Measurements from ENCODE around the gene MLLT3.
"Not testable (repeated sequence)": the region's sequence is repeated elsewhere in the genome, so short reads cannot be mapped to it uniquely, and the experiment has no call there.

MLLT3 gene

DNA sequence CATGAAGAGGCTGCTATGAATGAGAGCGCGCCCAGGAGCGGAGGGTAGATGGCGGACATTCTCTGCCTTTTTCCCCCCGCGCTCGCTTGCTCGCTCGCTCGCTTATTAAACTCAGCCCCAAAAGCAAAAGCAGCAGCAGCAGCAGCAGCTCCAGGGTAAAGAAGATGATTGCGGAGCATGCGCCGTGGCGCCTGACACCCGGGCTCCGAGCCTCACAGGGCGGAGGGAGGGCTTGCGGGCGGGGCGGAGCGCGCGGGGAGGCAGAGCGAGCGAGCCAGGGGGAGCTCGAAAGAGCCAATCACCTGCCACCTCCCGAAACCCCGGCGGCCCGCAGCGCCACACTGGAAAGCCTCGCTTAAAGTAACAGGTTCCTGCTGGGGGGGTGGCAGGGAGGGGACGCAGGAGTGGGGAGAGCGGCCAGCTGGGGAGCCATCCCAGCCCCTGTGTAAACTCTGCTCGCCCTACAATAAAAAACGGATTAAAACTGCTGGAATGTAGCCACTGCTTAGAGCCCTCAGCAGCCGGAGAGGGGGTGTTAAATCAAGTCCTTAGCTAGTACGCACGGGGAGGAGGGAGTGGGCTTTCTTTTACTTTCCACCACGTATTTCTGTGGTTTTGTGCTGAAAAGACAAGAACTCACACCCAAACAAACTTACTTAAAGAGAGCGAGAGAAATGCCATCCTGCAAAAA, at the start of gene MLLT3:
Gene MLLT3 (minus strand): TSS at position 170 of the 691 bp plus-strand sequence.
- FAIRE-seq, result no peak

DNA sequence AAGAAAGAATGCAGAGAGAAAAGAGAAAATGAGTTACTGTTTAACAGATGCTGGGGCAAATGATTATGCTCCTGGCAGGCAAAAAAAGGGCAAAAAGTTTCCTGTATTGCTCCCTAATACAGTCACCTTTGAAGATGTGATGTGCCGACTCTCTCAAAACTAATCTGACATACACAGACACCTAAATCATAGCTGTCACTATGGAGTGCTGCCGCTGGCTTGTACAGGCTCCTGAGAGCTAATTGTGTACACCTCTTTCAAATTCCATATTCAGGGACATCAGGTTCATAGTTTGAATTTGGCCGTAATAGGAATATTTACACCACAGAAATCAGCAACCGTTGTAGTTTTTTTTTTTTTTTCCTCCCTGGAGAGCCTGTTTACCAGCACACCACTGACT, 49.3 kb upstream of the MLLT3 start:
- FAIRE-seq, result no peak

DNA sequence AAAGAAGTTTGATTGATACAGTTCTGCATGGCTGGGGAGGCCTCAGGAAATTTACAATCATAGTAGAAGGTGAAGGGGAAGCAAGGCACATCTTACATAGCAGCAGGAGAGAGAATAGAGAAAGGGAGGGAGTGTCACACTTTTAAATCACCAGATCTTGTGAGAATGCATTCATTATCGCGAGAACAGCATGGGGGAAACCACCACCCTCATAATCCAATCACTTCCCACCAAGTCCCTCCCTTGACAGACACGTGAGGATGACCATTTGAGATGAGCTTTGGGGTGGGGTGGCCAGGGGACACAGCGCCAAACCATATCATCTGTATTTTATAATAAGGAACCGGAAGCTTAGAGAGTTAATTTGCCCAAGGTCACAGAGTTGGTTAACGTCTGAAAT, 48.1 kb upstream of the MLLT3 start:
- no peak for FAIRE-seq

DNA sequence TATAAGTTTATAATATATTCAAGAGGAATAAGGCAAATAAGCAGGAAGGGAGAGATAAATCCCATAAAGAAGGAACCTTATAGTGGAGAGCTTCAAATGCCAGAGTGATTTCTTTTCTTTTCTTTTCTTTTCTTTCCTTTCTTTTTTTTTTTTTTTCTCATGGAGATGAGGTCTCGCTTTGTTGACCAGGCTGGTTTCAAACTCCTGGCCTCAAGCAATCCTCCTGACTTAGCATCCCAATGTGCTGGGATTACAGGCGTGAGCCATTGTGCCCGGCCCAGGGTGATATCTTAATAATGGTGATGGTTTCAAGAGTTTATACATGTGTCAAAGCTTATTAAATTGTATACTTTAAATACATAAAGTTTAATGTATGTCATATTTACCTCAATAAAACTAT, 42.2 kb upstream of the MLLT3 start:
- no peak for FAIRE-seq

DNA sequence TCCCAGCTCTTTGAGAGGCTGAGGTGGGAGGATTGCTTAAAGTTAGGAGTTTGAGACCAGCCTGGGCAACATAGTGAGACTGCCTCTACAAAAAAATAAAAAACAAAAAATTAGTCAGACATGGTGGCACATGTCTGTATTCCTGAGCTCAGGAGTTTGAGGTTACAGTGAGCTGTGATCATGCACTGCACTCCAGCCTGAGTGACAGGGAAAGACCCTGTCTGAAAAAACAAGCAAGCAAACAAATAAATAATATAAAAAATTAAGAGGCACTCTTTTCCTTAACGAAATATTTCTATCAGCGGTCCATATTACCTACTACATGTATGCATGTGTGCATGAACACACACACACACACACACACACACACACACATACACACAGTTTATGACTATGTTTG, 40.8 kb upstream of the MLLT3 start:
- FAIRE-seq, result no peak

DNA sequence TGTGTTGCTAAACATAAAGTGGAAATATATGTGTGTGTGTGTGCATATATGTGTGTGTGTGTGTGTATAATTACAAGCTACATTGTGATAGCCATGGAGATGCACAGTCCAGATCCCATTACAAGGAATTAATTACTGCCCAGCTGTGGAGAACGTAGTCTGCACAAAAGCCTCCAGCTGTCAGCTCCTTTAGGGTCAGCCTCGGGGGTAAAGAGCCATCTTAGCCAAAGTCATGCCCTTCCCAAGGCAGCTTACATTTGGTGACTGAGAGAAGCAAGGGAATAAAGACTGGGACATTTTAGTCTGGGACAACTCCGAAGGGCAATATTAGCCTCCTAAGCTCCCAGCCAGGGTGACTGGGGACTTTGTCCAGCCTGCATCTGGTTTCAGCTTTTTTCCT, 39.9 kb upstream of the MLLT3 start:
- no peak for FAIRE-seq

DNA sequence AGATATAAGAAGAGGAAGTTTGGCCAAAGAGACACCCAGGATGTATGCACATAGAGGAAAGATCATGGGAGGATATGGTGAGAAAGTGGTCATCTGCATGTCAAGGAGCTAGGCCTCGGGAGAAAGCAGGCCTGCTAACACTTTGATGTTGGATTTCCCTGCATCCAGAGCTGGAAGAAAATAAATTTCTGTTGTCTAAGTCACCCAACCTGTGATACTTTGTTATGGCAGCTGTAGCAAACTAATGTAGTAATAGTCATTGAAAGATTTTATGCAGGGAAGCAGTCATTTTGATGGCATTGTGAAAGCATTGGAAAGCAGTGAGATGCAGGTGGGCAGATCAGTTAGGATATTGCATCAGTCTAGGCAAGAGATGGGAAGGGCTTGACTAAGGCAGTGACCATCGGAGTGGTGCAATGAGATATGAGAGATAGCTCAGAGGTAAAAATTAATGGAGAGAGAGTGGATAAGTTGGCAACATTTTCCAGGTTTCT, 37.2 kb upstream of the MLLT3 start:
- no peak for FAIRE-seq

DNA sequence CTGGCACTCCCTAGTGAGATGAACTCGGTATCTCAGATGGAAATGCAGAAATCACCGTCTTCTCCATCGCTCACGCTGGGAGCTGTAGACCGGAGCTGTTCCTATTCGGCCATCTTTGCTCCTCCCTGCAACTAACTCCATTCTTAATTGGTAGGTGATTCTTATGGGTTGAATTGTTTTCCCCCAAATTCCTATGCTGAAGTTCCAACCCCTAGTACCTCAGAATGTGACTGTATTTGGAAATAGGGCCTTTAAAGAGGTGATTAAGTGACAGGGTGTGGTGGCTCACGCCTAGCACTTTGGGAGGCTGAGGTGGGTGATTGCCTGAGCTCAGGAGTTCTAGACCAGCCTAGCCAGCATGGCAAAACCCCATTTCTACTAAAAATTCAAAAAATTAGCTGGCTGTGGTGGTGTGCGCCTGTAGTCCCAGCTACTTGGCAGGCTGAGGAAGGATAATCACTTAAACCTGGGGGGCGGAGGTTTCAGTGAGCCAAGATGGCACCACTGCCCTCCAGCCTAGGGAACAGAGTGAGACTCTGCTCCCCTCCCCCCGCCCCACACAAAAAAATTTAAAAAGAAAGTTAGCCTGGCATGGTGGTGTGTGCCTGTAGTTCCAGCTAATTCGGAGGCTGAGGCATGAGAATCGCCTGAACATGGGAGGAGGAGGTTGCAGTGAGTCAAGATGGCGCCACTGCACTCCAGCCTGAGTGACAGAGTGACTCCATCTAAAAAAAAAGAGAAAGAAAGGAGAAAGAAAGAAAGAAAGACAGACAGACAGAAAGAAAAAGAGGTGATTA, 36.6 kb upstream of the MLLT3 start:
- FAIRE-seq, result no peak

DNA sequence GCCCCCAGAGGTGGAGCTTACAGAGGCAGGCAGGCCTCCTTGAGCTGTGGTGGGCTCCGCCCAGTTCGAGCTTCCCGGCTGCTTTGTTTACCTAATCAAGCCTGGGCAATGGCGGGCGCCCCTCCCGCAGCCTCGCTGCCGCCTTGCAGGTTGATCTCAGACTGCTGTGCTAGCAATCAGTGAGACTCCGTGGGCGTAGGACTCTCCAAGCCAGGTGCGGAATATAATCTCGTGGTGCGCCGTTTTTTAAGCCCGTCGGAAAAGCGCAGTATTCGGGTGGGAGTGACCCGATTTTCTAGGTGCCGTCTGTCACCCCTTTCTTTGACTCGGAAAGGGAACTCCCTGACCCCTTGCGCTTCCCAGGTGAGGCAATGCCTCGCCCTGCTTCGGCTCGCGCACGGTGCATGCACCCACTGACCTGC, 36.0 kb upstream of the MLLT3 start:
- not testable (repeated sequence) for FAIRE-seq

DNA sequence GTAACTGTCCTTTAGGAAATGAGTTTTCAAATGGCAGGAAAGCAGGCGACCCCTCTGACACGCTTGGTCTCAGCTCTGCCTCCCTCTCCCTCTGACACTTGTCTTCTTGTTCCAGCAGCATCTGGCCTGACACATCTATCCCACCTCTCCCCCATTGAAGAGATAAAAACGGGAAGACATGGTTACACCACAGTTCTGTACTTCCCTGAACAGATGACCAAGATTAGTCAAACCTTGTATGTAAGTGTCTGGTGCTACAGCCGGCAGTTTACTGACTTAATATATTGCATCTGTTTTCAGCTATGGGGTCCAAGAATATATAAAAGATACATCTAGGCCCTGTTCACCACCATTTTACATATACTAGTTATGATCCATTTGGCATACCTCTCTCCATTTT, 29.6 kb upstream of the MLLT3 start:
- FAIRE-seq, result no peak

DNA sequence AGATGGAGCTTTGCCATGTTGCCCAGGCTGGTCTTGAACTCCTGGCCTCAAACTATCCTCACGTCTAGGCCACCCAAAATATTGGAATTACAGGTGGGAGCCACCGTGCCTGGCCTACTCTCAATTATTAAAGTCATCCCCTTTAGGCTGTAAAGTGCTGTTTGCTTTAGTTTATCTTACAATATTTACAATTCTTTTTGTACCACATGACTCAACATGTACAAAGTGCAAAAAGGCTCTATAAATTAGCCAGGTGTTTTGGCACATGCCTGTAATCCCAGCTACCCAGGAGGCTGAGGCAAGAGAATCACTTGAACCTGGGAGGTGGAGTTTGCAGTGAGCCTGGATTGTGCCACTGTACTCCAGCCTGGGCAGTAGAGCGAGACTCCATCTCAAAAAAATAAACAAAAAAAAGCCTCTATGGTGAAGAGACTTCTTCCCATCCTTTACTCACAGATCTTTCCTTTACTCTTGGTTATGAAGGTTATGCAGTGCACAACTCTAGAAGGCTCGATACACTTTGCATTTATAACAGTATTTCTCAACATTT, 28.5 kb upstream of the MLLT3 start:
- FAIRE-seq, result no peak

DNA sequence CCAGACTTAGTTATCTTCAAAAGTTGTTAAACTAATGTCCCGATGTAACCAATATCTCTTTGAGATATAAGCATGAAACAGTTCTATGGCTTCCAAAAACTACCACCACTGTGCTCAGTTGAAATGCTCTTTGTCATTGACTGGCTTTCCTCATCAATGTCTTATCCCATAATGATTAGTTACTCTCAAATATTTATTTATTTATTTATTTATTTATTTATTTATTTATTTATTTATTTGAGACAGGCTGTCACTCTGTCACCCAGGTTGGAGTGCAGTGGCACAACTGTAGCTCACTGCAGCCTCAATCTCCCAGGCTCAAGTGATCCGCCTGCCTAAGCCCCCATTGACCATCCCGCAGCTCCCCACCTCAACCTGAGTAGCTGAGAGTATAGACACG, 28.0 kb upstream of the MLLT3 start:
- no peak for FAIRE-seq

DNA sequence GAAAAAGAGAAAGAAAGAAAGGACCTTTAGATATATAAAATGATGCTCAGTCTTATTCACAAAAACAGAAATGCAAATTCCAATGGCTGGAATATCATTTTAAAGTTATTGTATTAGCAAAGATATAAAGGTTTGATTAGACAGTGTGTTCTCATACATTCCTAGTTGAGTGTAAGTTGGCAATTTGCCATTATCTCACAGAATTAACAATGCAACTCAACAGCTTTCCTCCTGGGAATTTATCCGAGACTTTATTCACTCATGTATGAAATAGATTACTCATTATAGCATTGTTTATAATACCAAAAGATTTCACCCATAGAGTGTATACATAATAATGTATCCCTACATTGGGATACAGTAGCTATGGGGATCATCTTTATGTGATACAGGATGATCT, 27.1 kb upstream of the MLLT3 start:
- FAIRE-seq, result no peak

DNA sequence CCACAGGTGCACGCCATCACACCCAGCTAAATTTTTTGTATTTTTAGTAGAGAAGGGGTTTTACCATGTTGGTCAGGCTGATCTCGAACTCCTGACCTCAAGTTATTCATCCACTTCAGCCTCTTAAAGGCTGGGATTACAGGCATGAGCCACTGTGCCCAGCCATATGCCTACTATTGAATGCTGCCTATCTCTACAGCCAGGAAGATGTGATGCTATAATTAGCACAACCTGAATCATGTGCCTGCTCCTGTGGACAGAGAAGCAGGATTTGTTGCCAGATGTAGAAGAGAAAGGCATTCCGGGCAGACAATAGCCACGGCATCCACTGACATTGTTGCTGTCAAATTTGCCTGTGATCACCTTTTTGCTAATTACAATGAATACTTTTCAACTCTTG, 24.4 kb upstream of the MLLT3 start:
- no peak for FAIRE-seq

DNA sequence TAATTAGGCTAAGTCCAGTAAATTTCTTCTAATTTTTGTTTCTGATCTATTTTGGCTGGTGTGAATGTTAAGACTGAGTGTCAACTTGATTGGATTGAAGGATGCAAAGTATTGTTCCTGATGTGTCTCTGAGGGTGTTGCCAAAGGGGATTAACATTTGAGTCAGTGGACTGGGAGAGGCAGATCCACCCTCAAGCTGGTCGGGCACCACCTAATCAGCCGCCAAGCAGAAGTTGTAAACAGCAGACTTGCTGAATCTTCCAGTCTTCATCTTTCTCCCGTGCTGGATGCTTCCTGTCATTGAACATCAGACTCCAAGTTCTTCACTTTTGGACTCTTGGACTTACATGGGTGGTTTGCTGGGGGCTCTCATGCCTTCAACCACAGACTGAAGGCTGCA, 21.4 kb upstream of the MLLT3 start:
- no peak for FAIRE-seq

DNA sequence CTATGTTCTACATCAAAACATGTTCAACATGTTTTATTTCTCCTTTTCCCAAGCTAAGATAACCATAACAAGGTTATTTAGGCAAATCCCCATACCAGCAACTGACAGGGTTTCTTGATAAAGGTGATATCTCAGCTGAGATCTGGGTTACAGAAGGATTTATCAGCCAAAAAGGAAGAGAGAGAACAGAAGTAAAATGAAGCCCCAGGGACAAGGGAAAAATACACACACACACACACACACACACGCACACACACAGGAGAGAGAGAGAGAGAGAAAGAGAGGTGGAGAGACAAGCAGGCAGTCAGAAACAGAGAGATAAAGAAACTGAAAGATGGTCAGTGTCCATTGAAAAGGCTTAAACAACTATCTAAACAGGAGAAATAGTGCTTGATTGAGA, 19.7 kb upstream of the MLLT3 start:
- no peak for FAIRE-seq

DNA sequence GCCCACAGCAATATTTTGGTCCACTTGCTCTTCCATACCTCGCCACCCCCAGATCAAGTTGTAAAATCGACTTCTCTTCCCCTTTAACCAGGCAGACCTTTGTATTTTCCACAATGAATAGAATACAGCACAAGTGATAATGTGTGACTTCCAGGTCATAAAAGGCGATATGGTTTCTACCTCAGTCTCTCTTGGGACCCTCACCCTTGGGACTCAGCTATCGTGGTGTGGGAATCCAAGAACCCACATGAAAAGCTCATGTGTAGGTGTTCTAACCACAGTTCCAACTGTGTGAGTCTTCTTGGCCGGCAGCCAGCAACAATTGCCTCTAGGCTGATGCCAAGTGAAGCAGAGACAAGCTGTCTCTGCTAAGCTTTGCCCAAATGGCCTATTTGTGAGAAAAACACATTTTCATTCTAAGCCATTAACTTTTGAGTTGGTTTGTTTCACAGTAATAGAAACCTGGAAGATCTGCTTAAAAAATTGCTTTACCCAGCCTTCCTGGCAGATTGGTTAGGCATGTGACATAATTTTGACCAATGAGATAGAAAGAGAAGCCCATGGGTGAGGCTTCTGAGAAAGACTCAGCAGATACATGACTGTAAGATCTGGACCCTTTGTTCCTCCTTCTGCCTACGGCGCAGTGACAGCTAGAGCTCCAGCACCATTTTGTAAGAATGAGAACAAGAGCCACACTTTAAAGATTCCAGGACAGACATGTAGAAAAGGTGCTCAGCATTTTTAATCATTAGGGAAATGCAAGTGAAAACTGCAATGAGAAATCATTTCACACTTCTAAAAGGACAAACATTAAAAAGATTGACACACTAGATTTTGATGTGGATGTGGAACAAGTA, 18.3 kb upstream of the MLLT3 start:
- no peak for FAIRE-seq

DNA sequence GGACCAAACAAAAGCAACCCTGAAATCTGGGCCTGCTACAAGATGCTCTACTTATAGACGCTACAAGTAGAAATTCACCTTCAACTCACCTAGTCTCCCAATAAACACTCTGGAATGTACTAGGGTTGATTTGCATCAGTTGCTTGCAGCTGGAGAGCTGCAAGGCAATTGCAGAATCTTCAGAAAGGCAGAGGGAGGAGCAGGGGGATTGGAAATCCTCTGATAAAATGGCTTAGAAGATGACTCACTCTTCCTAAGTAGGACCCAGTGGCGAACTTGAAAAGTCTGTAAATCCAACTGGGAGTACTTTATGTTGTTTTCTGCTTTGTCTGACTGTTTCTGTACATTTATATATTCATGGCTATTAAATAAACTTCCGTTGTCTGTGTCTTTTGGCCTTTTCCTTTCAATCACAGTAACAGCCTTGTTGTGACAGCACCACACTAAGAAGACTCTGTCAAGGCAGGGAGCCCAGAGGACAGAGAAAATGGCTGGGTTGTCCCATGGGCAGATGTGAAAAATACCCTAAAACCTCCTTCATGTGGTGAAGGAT, 14.7 kb upstream of the MLLT3 start:
- FAIRE-seq, result no peak

DNA sequence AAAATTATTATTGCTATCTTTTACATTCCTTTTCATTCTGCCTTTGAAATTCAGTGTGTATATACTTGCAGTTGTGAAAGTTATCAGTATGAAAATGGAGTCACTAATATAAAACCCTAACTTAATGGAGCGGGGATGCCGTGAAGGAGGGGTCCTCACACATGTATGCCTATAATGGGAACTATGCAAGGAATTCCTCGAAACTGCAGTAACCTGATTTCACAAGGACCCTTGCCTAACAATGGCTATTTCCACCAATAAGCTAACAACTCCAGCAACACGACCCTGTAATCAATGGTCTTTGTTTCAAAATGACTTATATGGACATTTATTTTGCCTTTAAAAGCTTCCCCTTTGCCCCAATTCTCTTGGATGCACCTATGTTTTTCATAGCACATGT, 12.6 kb upstream of the MLLT3 start:
- FAIRE-seq, result no peak

DNA sequence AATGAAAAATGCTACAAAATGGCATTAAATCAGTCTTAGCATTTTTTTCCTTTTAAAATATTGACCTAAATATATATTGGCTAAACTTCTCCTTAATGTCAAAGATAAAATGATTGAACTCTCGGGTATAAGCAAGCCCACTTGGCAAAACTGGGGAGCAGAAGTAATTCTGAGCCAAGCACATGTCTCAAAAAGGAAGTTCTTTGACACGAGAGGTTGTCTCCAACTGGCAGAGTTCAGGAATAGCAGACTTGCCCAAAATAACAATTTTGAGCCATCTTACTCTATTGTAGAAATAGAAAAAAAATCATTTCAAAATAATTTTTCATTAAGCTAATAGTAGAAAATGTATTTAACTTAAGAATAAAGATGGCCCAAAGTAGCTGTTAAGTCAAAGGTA, 10.4 kb upstream of the MLLT3 start:
- no peak for FAIRE-seq

DNA sequence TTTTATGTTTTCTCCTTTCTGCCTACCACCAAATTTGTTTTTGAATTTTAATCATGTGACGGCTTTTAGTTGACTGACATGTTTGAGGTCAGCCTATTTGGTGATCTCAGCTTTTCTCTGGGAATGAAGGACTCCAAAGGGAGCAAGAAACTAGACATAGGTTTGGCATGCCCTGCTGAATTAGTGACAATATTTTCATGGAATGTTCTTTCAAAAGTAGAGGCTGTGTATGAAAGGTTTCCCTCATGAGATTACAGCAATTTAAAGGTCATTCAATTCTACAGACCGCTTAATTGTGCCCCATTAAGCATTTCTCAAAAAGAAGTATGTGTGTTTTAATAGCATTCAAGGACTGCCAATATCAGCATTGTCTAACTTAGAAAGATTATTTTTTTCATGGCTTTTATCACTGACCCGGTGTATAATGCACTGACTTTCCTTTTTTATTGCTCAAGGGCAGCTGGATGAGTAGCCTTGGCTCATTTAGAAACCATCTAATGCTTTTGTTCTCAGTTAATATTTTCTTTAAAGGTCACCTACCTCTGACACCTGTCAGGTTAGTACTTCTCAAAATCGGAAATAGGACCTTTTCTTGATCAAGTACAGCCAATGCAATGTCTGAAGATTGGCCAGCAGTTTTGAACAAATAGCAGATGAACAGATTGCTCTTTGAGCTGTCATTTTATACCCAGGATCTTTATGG, 8.1 kb upstream of the MLLT3 start:
- no peak for FAIRE-seq

DNA sequence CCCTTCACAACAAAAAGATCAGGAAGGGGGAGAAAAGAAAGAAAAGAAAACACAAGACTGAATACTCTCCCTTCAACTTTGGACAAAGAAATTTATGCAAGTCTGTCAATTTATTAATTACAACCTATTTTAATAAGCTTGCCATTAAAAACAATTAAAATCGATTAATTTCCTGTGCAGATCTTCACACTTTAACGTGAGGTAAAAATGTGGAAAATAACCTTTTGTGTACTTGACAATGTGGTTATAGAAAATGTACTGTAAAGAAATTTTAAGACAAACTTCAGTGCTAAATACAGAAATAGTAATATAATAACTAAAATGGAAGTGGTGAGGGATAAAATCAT, 2.7 kb upstream of the MLLT3 start:
- FAIRE-seq, result peak; percentile 79
